Hindlimb muscle (tissue), 1 donor: ENCODE results near the gene IGSF3. TPM values are rescaled to one million over a fixed set of nuclear protein-coding genes. Genes with fewer than 3 reads are reported as not detected.
"Not testable (repeated sequence)": the region's sequence is repeated elsewhere in the genome, so short reads cannot be mapped to it uniquely, and the experiment has no call there.

ENCODE experiments used
- DNase-seq: peaks from one replicate; pipeline ENCODE4 v3.0.0-alpha.2; 2013
- polyA plus RNA-seq: library from polyadenylated mRNA; unstranded; fragments of 120-200 nt; gene quantifications from one replicate; pipeline ENCODE4 v1.2.1, GENCODE V29; 2013; ENCODE audit not compliant: insufficient read length

Gene IGSF3
- polyA plus RNA-seq, 1 donor: 24.8 TPM

DNA sequence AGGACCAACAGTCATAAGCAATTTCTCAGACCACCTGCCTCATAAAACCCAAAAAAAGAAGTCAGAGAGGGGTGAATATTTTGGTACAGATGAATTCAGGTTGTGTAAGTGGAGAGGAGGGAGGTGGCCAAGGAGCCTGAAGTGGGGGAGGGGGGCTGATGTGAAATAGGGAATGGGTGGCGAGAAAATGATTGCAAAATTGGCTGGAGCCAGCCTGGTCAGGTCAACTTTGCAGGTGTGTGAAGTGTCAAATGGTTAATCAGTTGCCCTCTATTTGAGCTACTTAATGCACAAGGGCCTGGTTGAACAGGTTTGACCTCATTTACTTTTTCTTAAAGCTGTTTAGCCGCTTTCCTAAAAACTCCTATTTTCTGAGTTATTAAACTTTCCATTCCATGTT, 38.1 kb downstream of the IGSF3 start:
- DNase-seq: not testable (repeated sequence)

DNA sequence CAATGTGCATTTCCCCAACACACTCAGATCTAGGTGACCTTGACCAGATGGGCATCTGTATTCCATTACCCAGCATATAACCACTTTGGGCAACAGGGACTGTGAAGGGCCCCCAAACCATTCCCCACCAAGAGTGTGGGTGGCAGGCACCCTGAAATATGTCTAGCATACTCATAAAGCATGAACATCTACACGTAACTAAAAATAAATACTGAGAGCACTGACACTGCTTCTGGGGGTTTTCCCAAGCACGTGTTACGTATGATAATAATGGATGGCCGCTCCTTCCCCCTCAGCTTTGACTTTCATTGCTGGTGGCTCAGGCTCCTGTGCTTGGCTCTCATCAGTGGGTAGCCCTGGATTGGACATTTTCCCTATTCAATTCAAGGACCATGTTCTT, 39.1 kb downstream of the IGSF3 start:
- DNase-seq: no peak

DNA sequence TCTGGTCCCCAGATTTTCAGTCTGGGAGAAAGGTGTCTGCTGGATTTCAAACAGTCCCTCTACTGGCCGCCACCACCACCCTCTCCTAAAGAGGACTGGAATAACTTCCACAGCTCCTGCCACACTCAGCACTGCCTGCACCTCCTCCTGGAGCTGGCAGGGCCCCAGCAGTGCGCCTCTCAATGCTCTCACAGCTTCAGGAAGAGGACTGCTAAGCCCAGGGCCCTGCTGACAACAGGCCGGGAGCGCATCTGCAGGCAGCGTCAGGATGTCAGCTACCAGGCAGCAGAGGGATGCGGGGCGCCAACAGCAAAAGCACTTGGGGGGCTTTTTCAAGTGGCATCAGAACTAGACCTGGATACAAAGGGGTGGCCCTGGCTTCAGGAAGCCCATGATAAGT, 40.2 kb downstream of the IGSF3 start:
- not testable (repeated sequence) for DNase-seq

DNA sequence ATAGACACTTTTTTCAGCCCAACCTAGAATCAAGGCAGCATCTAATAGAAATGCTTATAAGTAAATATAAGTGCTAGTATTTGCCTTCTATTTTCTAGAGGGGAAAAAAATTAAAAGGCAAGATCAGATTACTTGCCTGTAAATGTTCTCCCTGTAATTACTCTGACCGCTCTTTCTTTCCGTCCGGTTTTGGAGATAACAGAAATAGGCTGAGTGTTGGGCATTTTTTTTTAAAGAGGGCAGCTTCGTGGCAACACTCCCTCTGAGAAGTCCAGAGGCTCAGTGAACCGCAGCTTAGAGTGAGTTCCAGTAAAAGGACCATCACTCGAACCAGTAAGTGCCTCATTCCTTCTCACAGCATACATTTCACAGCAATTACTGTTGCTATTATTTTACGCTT, 40.6 kb downstream of the IGSF3 start:
- DNase-seq: not testable (repeated sequence)

DNA sequence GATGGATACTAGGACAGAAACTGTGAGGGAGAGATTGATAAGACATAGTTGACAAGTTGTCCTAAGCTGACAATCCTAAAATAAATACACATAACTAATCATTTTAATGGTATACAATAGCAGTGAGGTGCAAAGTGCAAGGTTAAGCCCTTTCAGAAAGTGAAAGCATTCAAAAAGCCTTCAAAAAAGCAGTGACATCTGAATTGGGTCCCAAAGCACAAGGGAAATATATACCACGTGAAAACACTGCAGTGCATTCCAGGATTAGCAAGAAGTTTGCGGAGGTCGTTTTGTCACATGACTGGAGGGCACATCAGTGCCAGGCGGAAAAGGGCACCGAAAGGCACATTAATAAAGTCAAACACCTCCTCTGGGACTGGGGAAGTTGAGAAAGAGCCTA, 42.4 kb downstream of the IGSF3 start:
- DNase-seq: not testable (repeated sequence)

DNA sequence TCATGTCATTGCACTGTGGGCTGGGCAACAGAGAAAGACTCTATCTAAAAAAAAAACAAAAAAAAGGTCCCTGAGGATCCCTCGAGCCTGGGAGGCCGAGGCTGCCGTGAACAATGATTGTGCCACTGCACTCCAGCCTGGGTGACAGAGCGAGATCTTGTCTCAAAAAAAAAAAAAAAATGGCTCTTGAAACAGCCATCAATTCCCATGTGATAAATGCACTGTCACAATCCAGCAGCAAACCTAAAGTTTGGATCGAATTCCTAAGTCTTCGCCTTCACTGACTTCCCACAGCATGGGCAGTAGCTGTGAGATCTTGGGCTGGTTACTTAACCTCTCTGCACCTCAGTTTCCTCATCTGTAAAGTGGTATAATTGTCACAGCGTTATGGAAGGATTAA, 43.5 kb downstream of the IGSF3 start:
- no peak for DNase-seq

DNA sequence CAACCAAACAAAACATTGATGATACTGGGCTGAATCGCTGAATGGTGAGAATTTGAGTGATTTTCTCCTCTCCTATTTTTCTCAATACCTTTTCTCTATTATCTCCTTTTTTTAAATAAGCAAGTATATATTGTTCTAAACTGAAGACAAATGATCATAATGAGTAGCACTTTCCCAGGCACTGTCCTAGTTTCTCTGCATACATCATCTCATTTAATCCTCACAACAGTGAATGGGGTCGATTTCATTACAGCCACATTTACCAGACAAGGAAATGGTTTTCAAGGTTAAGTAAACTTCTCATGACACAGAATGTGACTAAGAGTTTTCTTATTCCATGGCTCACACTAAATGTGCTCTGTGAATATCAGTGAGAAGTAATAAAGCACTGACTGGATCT, 45.0 kb downstream of the IGSF3 start:
- DNase-seq: not testable (repeated sequence)

DNA sequence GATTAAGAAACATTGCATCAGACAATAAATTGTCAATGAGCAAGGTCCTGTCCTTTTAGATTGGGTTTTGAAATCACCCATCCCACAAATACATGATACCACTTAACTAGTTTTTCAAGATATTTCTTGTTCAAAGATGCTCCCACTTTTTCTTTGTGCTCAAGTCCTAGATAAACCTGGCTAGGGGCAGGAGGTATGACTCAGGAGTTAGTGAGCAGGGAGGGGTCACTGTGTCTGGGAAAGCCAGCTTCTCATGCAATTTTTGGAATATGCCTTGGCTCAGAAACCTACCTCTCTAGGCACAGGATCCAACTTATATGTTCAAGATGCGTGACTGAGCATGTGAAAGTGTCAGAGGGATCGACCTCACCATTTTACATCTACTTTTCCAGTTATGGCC, 45.8 kb downstream of the IGSF3 start:
- not testable (repeated sequence) for DNase-seq

DNA sequence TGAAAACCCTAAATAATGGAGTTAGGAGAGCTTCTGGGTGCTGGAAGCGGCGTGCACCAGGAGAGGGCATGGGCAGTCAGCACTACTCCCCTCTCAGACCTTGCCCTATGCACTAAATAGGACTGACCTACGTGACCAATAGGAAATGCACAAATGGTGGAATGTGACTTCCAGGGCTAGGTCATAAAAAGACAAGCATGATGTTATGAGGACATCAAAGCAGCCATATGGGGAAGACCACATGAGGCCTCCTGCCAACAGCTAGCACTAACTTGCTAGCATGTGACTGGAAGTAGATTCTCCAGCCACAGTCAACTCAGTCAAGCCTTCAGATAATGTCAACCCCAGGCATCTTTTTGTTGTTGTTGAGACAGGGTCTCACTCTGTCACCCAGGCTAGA, 47.1 kb downstream of the IGSF3 start:
- not testable (repeated sequence) for DNase-seq

DNA sequence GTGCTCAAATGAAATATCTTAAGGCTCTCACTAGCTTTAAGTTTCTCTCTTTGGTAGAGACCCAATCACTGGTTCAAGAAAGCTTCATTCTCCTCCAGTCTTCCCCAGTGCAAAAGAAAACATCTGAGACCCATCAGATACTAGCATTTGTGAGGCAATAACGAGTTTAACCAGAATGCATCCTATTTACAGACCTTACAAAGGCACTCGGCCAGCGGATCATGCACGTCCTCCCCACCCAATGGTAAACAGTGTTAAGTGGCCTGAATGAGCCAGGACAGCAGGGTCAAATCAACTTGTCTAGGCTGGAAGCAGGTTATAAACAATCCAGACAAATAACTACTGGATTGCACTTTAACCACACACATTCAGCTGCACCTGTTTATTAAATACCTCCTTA, 48.4 kb downstream of the IGSF3 start:
- not testable (repeated sequence) for DNase-seq

DNA sequence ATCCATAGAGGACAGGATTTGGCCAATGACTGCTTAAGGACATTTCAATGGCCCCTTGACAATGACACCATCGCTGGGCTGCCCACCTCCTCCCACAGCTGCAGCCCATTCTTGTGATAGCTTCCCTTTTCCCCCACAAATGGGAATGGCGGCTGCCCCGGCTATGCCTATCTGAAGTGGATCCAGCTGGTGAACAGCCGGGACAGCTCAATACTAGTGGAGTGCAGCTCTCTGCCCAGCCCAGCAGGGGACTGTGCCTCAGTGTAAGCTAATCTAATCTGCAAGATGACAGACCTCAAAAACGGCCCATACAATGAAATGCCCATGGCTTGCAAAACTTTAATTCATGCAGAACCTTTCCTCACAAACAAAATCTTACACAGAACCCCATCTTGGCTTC, 49.7 kb downstream of the IGSF3 start:
- DNase-seq: not testable (repeated sequence)

DNA sequence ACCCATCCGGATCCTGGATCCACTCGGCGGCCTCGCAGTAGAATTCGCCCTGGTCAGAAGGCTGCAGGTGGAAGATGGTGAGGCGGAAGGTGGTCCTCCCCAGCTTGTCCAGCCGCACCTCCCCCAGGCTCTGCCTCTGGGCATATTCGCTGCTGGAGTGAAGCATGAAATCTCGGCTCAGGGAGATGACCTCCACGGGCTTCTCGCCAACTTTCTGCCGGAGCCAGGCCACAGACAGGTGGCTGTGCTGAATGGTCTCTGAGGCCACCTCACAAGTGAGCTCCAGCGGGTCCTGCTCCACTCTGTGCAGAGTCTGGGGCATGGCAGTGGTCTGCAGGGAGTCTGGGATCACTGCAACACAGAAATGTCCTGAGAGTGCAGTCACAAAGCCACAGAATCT, 53.7 kb downstream of the IGSF3 start:
- DNase-seq: not testable (repeated sequence)

DNA sequence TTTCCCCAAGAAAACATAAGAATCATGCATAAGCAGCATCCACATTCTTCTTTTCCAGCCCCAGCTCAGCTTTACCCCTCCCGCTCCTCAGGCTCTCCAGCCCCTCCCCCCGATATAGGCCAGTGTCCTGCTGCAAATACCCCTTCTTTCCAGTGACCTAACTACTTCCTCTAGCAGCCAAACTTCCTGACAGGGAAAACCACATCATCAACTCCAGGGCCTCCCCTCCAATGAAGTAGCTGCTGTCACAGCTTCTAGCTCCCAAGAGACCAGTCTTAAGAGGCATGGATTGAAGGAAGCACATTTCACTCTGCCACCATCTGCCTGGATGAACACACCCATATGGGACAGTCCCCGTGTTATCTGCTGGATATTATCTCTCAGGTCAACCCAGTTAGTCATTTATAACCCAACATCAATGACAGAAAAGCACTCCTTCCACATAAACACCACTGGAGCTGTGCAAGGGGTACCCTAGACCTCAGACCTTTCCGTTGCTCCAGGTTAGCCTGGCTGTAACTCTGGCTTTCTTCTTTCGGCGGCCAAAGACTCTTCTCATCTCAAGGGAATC, 57.6 kb downstream of the IGSF3 start:
- DNase-seq: not testable (repeated sequence)

DNA sequence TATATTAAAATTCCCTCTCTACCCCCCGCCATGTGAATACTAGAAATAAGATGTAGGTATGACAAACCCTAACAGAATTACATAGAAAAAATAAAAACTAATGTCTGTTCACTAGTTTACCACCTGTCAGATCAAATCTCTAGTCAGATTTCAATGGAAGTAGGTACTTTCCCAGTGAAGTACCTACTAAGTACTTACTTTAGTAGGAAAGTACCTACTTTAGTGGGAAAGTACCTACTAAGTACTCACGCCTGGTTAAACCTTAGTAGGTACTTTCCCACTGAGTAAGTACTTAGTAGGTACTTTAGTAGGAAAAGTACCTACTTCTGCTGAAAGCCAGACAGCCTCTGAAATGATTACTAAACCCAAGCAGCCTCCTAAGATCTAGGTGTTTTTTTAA, 58.7 kb downstream of the IGSF3 start:
- DNase-seq: not testable (repeated sequence)

DNA sequence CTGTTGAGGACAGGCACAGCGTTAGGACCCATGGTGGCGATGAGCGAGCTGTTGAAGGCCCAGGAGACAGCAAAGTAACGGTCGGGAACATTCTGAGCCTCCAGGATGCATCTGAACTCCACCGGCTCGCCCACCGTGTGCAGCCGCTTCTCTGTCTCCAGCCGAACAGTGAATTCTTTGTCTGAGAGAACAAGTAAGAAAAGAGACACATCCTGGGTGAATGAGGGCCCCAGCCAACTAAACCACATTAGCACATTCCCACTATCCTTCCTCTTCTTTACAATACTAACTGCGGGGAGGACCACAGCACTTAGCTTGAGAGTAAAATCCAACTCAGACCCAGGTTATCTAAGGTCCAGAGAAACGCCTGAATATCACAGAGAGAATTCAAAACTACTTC, 59.4 kb downstream of the IGSF3 start:
- not testable (repeated sequence) for DNase-seq

DNA sequence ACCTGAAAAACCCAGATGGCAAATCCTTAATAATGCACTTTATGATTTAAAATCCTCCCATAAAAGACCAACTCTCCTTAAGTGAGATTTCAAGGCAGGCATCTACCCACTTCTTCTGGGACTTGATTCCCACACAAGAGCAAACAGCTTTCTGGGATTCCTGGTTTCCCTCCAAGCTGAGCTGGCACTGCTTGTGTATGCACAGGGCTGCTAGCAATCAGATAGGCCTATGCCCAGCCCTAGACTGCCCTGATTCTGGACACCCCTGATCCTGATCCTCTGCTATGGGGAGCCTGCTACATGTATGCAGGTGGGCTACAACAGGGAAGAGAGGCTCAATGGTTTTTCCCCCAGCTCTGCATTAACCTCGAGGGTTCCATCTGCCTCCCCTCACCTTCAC, 60.1 kb downstream of the IGSF3 start:
- not testable (repeated sequence) for DNase-seq

DNA sequence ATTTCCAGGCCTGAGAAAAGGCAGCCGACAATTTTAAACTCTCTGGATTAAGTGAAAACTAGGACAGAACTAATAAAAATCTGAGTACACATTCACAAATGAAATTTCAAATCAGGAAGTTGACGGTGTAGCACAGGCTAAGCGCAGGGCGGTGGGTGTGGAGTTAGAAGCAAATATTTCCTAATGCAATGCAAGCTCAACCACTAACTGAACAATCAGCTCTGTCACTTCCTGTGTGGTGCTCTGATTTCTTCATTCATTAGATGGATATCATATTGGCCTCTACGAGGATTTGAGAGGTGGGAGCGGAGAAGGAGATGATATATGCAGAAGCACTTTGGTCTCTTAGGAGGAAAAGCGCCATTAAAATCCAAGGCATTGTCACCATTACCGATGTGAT, 61.5 kb downstream of the IGSF3 start:
- DNase-seq: not testable (repeated sequence)

DNA sequence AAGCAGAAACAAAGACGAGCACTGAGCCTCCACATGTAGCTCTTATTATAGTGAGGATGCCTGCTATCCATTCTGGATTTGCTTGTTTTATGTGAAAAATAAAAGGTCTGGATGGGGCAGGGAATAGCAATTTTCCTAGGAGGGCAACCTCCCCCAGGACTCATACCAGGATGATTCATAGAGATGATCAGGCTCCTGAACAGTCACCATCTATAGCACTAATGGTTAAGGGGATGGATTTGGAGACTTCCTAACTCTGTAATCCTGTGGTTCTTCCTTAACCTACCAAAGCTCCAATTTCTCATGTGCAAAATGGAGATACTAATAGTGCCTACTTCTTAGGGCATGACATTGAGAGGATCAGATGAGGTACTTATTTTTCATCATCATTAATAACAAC, 62.2 kb downstream of the IGSF3 start:
- DNase-seq: no peak

DNA sequence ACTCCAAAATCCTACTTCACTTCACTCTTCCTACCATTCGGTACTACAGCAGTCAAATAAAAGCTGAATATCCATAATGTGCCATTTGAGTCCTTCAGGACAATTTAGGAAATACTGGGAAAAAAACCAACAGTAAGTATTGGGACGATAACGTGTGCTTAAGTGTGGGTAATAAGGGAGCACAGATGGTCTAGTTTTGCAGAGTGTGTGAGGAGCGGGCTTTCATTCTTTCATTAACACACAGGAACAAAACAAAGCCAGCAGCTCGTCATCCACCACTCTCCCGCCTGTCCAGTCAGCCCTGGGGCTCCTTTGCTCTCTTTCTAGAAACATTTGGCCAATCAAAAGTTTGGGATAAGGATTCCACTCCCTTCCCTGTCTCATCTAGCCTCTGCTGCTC, 63.1 kb downstream of the IGSF3 start:
- not testable (repeated sequence) for DNase-seq

DNA sequence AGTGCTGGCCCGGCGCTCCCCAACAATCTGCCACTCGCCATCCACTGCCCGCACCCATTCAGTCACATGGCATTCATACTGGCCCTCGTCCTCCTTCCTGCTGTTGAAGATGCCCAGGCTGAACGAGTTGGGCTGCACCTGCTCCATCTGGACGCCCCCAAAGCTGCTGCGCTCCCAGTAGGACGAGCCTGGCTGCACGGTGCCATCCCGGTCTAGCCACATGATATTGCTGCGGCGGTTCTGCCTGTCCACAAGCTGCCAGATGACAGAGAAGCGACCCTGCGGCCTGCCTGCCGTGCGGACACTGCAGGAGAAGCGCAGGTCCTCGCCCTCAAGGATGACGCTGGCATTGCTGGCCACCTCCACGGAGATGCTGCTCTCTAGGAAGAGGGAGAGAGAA, 63.9 kb downstream of the IGSF3 start:
- not testable (repeated sequence) for DNase-seq

DNA sequence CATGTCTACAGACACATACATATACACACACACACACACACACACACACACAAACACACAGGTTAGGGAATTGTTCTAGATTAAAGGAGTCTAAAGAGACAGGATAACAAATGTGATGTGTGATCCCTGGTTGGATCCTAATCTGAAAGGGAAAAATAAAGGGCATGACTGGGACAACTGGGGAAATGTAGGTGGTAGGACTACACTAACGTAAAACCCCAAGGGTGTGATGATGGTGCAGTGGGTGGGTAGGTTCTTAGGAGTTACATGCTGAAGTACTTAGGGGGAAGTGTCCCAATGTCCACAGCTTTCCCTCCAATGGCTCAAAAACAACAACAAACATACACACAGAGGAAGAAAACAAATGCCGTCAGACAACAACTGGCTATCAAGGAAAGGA, 68.2 kb downstream of the IGSF3 start:
- DNase-seq: not testable (repeated sequence)

DNA sequence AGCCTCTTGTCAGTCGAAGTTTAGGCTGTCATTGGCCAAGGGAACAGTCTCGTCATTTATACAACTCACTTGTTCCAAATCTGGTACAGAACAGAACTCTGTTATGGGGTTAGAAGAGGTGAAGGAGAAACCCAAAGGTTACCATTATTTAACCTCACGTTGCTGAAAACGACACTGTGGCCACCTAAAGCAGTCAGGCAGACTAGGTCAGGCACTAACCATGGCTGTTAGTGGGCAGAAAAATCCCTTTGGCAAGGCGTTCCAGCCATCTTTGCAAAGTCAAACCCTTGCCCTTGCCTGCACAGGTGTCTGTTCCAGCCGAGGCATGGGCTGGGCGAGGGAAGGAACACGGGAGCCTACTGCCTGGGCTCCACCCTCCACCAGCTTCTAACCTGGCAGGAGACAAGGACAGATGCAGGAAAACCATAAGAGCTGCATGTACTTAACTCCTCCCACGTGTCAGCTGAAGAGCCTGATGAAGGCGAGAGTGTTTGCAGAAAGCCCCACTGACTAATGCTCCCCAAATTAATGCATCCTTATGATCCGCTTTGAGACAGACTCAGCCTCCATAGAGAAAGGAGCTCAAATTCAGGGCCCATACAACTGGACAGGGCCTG, 69.0 kb downstream of the IGSF3 start:
- DNase-seq: not testable (repeated sequence)

DNA sequence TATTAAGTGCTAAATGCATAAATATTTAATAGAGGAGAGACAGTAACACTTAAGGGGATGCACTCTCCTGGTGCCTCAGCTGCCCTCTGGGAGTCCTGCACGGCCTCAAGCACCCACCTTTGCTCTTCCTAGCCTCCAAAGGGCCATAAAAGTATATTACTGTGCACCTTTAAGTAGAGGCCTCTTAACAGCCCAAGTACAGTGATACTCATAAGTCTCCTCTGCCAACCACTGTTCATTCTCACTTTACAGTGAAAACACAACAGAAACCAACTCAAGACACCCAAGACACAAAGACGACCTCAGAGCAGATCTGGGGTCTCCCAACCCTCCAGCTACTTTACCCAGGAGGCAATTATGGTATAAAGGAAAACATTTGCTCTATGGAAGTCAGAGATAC, 70.1 kb downstream of the IGSF3 start:
- DNase-seq: not testable (repeated sequence)

DNA sequence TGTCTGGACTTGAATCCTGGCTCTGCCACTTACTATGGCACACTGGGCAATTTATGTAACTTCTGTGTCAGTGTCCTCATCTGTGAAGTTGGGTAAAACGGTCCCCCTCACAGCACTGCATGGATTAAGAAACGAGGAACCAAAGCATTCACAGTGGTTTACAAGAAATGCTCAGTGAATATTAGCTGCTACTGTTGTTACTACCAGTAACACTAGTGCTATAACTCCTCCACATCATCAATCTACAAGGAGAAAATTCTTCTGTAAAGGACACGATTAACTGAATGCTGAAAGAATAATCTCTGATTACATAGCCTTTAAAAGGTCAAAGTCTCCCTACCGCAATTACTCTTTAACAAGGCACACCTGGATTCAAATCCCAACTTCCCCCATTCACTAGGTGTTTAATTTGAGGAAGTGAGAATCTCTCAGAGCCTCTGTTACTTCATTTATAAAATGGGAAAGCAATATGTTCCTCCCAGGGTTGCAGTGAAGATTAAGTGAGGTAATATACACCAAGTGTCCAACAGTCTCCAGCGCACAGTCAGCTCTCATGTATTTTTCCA, 70.7 kb downstream of the IGSF3 start:
- DNase-seq: not testable (repeated sequence)
